ENCODE data around the gene MACF1. TPM values are rescaled to one million over a fixed set of nuclear protein-coding genes. Genes with fewer than 3 reads are reported as not detected.

Gene MACF1
- total RNA-seq, 1 experiment from 2014 or later: 104 TPM

DNA sequence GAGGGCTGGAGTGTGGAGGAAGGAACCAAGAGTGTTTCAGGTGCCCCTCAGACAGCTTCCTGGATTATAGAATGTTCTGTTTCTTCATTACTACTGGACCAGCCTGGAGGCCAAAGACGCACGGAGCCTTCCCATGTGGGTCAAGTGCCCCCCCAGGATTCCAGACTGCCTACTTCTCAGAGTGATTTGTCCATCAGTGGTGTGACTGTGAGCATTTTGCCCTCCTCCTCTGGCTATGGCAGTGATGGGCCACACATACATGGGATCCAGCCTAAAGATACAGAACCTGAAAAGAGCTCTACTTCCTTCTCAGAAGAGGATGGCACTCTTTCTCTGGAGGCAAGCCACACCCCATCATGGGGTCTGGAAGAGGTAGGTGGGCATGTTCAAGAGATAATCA, 64.9 kb downstream of the MACF1 start:
- TSS peak; percentile 67 for BruUV-seq (replicated peaks)
- no peaks in the 10 kb centered on the region for H3K9me3 Mint-ChIP-seq (ENCODE audit: unreplicated experiment)
- no peak for DNase-seq
- peaks cover 14% of the 10 kb centered on the region for H3K36me3 Mint-ChIP-seq (ENCODE audit: insufficient read depth, unreplicated experiment)
- peaks cover 64% of the 10 kb centered on the region for H3K4me1 ChIP-seq
- no peaks in the 10 kb centered on the region for H3K36me3 ChIP-seq (ENCODE audit: control insufficient read depth, insufficient read depth, low read length)
- H3K27ac Mint-ChIP-seq (ENCODE audit: unreplicated experiment): peak overlapping the region; percentile 75
- peaks cover 49% of the 10 kb centered on the region for H3K4me1 Mint-ChIP-seq (ENCODE audit: low read depth, unreplicated experiment)
- no peaks in the 10 kb centered on the region for H3K9me3 ChIP-seq
- ChIA-PET CTCF (interaction anchor here (0.7 to 0.8 kb wide), 2 partner anchors 136 to 171 kb away, joined by 3 read pairs; no protein-coding TSS in a partner anchor), POLR2A (no interaction called here)
- no peak overlapping the region for H3K4me3 ChIP-seq (ENCODE audit: low read depth, low read length)
- H3K27me3 Mint-ChIP-seq (ENCODE audit: insufficient read depth, unreplicated experiment): no peaks in the 10 kb centered on the region
- TF ChIP-seq, protein P1, sequence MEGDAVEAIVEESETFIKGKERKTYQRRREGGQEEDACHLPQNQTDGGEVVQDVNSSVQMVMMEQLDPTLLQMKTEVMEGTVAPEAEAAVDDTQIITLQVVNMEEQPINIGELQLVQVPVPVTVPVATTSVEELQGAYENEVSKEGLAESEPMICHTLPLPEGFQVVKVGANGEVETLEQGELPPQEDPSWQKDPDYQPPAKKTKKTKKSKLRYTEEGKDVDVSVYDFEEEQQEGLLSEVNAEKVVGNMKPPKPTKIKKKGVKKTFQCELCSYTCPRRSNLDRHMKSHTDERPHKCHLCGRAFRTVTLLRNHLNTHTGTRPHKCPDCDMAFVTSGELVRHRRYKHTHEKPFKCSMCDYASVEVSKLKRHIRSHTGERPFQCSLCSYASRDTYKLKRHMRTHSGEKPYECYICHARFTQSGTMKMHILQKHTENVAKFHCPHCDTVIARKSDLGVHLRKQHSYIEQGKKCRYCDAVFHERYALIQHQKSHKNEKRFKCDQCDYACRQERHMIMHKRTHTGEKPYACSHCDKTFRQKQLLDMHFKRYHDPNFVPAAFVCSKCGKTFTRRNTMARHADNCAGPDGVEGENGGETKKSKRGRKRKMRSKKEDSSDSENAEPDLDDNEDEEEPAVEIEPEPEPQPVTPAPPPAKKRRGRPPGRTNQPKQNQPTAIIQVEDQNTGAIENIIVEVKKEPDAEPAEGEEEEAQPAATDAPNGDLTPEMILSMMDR (IDR thresholded peaks at IDR 0.05; ENCODE audit: insufficient read depth in 1 of 2, low read depth in 1 of 2, low read length in 1 of 2, severe bottlenecking in 1 of 2, unreplicated experiment in 1 of 2): no peak
- no peaks in the 10 kb centered on the region for H3K27me3 ChIP-seq (replicated peaks; ENCODE audit: control insufficient read depth, insufficient read depth, low read length)
- H3K4me3 Mint-ChIP-seq (ENCODE audit: unreplicated experiment): peak overlapping the region; percentile 69
- intact Hi-C loops (cut with micrococcal nuclease; ENCODE audit: unreplicated experiment): no loop called here

DNA sequence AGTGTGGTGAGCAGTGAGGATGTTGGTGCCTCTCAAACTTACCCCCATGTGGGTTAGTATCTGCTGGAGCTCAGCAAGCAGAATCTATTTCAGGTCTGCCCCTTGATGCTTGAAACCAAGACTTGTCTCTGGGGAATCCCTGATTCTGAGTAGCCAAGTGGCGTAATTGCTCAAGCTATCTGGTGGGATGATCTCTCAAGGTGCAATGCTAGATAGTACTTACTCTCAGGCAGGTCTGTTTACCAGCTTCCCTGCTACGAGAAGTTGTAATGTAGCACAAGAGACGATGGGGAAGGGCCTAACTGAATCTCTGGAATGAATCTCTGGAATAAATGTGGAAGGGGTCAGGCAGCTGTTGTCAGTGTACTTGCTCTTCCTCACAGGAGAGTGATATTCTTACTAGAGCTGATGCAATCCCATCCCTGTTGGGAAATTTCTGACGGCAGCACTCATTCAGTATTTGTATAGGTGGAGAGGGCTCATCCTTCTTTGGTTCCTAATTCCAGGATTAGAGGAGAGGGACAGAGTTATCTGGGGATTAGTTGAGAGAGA, 65.4 kb downstream of the MACF1 start:
- no TSS peak for BruUV-seq (replicated peaks)
- H3K9me3 ChIP-seq: no peaks in the 10 kb centered on the region
- DNase-seq: peak; percentile 43 to 53
- Mint-ChIP-seq H3K4me1 (ENCODE audit: low read depth, unreplicated experiment) (peaks cover 49% of the 10 kb centered on the region), H3K9me3 (ENCODE audit: unreplicated experiment) (no peaks in the 10 kb centered on the region), H3K36me3 (ENCODE audit: insufficient read depth, unreplicated experiment) (peaks cover 14% of the 10 kb centered on the region), H3K4me3 (ENCODE audit: unreplicated experiment) (peak overlapping the region; percentile 69), H3K27ac (ENCODE audit: unreplicated experiment) (peak overlapping the region; percentile 75), H3K27me3 (ENCODE audit: insufficient read depth, unreplicated experiment) (no peaks in the 10 kb centered on the region)
- H3K36me3 ChIP-seq (ENCODE audit: control insufficient read depth, insufficient read depth, low read length): no peaks in the 10 kb centered on the region
- ChIA-PET POLR2A (no interaction called here), CTCF (interaction anchor here (0.7 to 0.8 kb wide), 2 partner anchors 137 to 171 kb away, joined by 3 read pairs; no protein-coding TSS in a partner anchor)
- TF ChIP-seq, protein P1 (IDR thresholded peaks at IDR 0.05; ENCODE audit: insufficient read depth in 1 of 2, low read depth in 1 of 2, low read length in 1 of 2, severe bottlenecking in 1 of 2, unreplicated experiment in 1 of 2): no peak
- peak overlapping the region; percentile 3; the same call in 1 of the 2 replicates for H3K4me3 ChIP-seq (ENCODE audit: low read depth, low read length)
- intact Hi-C loops (cut with micrococcal nuclease; ENCODE audit: unreplicated experiment): no loop called here
- peaks cover 67% of the 10 kb centered on the region for H3K4me1 ChIP-seq
- no peaks in the 10 kb centered on the region for H3K27me3 ChIP-seq (replicated peaks; ENCODE audit: control insufficient read depth, insufficient read depth, low read length)

DNA sequence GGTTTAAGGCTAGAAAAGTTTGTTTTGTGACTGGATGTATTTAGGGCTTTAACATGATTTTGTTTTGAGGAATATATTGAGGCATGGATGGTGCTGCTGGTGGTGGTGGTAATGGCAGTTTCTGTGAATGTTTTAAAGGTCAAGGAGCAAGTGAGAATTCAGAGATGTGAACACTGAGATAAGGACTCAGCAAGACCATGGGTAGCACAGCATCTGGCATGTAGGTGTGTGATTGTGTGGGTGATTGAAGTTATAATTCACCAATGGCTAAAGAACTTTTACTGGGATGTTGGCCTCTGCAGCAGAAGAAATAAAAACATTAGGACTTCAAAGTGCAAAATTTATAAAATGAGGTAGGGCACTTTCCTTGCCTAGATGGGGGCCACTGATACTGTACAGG, 65.9 kb downstream of the MACF1 start:
- DNase-seq: no peak
- BruUV-seq (replicated peaks): TSS peak; percentile 44
- peaks cover 18% of the 10 kb centered on the region for H3K36me3 Mint-ChIP-seq (ENCODE audit: insufficient read depth, unreplicated experiment)
- ChIA-PET POLR2A (no interaction called here), CTCF (no interaction called here)
- Histone ChIP-seq H3K4me3 (ENCODE audit: low read depth, low read length) (no peak overlapping the region), H3K4me1 (peaks cover 72% of the 10 kb centered on the region), H3K36me3 (ENCODE audit: control insufficient read depth, insufficient read depth, low read length) (no peaks in the 10 kb centered on the region), H3K27me3 (replicated peaks; ENCODE audit: control insufficient read depth, insufficient read depth, low read length) (no peaks in the 10 kb centered on the region), H3K9me3 (no peaks in the 10 kb centered on the region)
- no peaks in the 10 kb centered on the region for H3K27me3 Mint-ChIP-seq (ENCODE audit: insufficient read depth, unreplicated experiment)
- H3K4me1 Mint-ChIP-seq (ENCODE audit: low read depth, unreplicated experiment): peaks cover 49% of the 10 kb centered on the region
- H3K9me3 Mint-ChIP-seq (ENCODE audit: unreplicated experiment): no peaks in the 10 kb centered on the region
- peak overlapping the region; percentile 69 for H3K4me3 Mint-ChIP-seq (ENCODE audit: unreplicated experiment)
- peak overlapping the region; percentile 75 for H3K27ac Mint-ChIP-seq (ENCODE audit: unreplicated experiment)
- TF ChIP-seq, protein P1 (IDR thresholded peaks at IDR 0.05; ENCODE audit: insufficient read depth in 1 of 2, low read depth in 1 of 2, low read length in 1 of 2, severe bottlenecking in 1 of 2, unreplicated experiment in 1 of 2): no peak
- intact Hi-C loops (cut with micrococcal nuclease; ENCODE audit: unreplicated experiment): no loop called here

All from Caco-2 (cell line).